Panc1 (cell line): ENCODE measurements around the gene RPS15. TPM values are rescaled to one million over a fixed set of nuclear protein-coding genes. Genes with fewer than 3 reads are reported as not detected.

ENCODE experiments used
- ATAC-seq: fragments of 200-7000 bp; cut with Tn5 transposase; 2 replicates; pipeline ENCODE4 v1.9.1; 2020; ENCODE audit warnings: mild to moderate bottlenecking, moderate library complexity
- BruUV-seq: library from RNA; stranded (reverse); fragments of 400-500 nt; replicated peaks from 2 replicates; lab custom pipeline; 2021; lab: Mats Ljungman, UMichigan
- CTCF ChIA-PET: fragments of 300-600 bp; sonication (Branson Sonifier 250); formaldehyde crosslinking; loops from one replicate; lab custom pipeline; 2022; ENCODE audit warnings: antibody characterized with exemption; lab: Charles Lee
- POLR2A ChIA-PET: fragments of 300-600 bp; sonication (Branson Sonifier 250); formaldehyde crosslinking; loops from one replicate; lab custom pipeline; 2022; ENCODE audit warnings: antibody characterized with exemption; lab: Charles Lee
- DNase-seq: peaks from one replicate; pipeline ENCODE4 v3.0.0-alpha.2; 2010; ENCODE audit warnings: low read depth, low spot score
- H3K27ac ChIP-seq: 2 replicates; pipeline ENCODE4 v1.5.1; 2011; ENCODE audit warnings: mild to moderate bottlenecking, low read length, inconsistent platforms
- H3K27me3 ChIP-seq: fragments of 200-500 bp; sonication (Bioruptor generic); 2 replicates; pipeline ENCODE4 v1.6.0; 2014; ENCODE audit warnings: low read length, inconsistent platforms; ENCODE audit not compliant: control insufficient read depth, insufficient read depth
- H3K36me3 ChIP-seq: fragments of 200-500 bp; sonication (Bioruptor generic); 2 replicates; pipeline ENCODE4 v1.5.1; 2014; ENCODE audit warnings: inconsistent platforms, mild to moderate bottlenecking, low read length, moderate library complexity; ENCODE audit not compliant: control insufficient read depth, insufficient read depth
- H3K4me1 ChIP-seq: 2 replicates; pipeline ENCODE4 v1.5.1; 2011; ENCODE audit warnings: inconsistent platforms, mild to moderate bottlenecking, low read length, moderate library complexity; ENCODE audit not compliant: control insufficient read depth, insufficient read depth
- H3K4me3 ChIP-seq, 2 experiments: 2 replicates each; pipeline ENCODE4 v1.5.1; 2011 to 2012; ENCODE audit warnings: low read depth in 2 of 2, low read length in 2 of 2, mild to moderate bottlenecking in 2 of 2, inconsistent platforms in 1 of 2, moderate library complexity in 1 of 2
- H3K9me3 ChIP-seq: fragments of 200-500 bp; sonication (Bioruptor generic); 2 replicates; pipeline ENCODE4 v1.5.1; 2014; ENCODE audit warnings: low read depth, mild to moderate bottlenecking, inconsistent platforms, low read length, moderate library complexity; ENCODE audit not compliant: control insufficient read depth, insufficient read depth
- POLR2AphosphoS5 ChIP-seq: IDR thresholded peaks from 2 replicates; pipeline ENCODE4 v1.6.1; 2012; ENCODE audit warnings: mild to moderate bottlenecking, low read depth, low read length, moderate library complexity
- REST ChIP-seq, 2 experiments: IDR thresholded peaks; 2 replicates each; pipeline ENCODE4 v1.6.1; 2011 to 2012; ENCODE audit warnings: low read depth in 2 of 2, control low read depth in 1 of 2, low read length in 1 of 2, mild to moderate bottlenecking in 1 of 2, moderate library complexity in 1 of 2; ENCODE audit not compliant: insufficient read depth in 1 of 2
- SIN3A ChIP-seq: IDR thresholded peaks from 2 replicates; pipeline ENCODE4 v1.6.1; 2012; ENCODE audit warnings: low read depth, mild to moderate bottlenecking, low read length, moderate library complexity, borderline replicate concordance; ENCODE audit not compliant: insufficient read depth
- TCF7L2 ChIP-seq: IDR thresholded peaks from 2 replicates; pipeline ENCODE4 v1.6.1; 2011; ENCODE audit warnings: mild to moderate bottlenecking, low read depth, low read length, inconsistent platforms
- in situ Hi-C: cut with HindIII; loops from 2 replicates; pipeline ENCODE4 v1.10.0; 2016; ENCODE audit warnings: low sequenced_read_pairs, low pct_unique_long_range_greater_than_20kb
- intact Hi-C: fragments of 100-400 bp; cut with micrococcal nuclease; formaldehyde crosslinking; loops from one replicate; pipeline ENCODE4 v1.10.0; 2022; ENCODE audit not compliant: unreplicated experiment
- total RNA-seq: library from RNA; stranded (reverse); gene quantifications from one replicate; pipeline ENCODE4 v1.2.1, GENCODE V29; 2021; ENCODE audit not compliant: unreplicated experiment
- TF ChIP-seq, protein P1 (sequence below): fragments of 450-650 bp; IDR thresholded peaks from 2 replicates; pipeline ENCODE4 v1.5.1; 2017; ENCODE audit warnings: mild to moderate bottlenecking

RPS15 gene
- total RNA-seq, 1 experiment from 2014 or later: 1,067 TPM

DNA sequence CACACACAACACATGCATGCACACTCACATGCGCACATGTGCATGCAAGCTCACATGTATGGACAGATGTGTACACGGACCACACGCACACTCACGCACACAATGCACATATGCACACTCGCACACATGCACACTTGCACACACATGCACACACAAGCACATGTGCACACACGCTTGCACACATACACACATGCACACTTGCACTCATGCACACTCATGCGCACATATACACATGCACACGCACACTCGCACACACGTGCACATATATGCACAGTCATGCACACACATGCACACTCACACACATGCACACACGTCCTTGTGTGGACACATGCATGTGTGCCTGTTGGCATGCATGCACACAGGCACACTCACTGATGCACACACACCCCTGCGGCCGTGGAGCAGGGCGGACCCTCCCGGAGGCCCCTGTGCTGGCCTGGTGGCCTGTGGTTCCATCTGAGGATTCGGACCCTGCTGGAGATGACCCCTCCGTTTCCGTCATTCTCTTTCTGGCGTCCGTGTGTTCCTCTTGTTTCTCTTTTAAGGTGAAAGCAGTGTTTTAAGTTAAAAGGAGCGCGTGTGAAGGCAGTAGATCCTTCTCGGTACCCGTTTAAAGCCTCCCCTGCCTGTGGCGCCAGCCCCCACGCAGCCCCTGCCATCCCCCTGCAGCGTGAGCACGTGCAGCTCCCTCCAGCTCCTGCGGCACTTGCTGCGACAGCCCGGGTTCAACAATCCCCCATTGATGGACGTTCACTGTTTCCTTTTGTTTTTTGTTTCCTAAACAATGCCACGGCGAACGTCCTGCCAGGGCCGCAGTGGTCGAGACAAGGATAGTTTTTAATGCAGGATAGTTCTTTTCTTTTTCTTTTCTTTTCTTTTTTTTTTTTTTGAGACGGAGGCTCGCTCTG is 48.9 kb upstream of the RPS15 start:
- in situ Hi-C loops (no loop called here), intact Hi-C loops (no loop called here)
- Histone ChIP-seq H3K27ac (no peak overlapping the region), H3K36me3 (no peaks in the 10 kb centered on the region; the same call in 1 of the 2 replicates), H3K9me3 (no peaks in the 10 kb centered on the region), H3K27me3 (no peaks in the 10 kb centered on the region), H3K4me1 (no peaks in the 10 kb centered on the region), H3K4me3 (no peak overlapping the region)
- TF ChIP-seq TCF7L2: no peak
- no peak for TF ChIP-seq SIN3A
- TF ChIP-seq, protein P1, sequence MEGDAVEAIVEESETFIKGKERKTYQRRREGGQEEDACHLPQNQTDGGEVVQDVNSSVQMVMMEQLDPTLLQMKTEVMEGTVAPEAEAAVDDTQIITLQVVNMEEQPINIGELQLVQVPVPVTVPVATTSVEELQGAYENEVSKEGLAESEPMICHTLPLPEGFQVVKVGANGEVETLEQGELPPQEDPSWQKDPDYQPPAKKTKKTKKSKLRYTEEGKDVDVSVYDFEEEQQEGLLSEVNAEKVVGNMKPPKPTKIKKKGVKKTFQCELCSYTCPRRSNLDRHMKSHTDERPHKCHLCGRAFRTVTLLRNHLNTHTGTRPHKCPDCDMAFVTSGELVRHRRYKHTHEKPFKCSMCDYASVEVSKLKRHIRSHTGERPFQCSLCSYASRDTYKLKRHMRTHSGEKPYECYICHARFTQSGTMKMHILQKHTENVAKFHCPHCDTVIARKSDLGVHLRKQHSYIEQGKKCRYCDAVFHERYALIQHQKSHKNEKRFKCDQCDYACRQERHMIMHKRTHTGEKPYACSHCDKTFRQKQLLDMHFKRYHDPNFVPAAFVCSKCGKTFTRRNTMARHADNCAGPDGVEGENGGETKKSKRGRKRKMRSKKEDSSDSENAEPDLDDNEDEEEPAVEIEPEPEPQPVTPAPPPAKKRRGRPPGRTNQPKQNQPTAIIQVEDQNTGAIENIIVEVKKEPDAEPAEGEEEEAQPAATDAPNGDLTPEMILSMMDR: no peak
- no peak for TF ChIP-seq POLR2AphosphoS5
- ChIA-PET POLR2A (no interaction called here), CTCF (no interaction called here)
- no TSS peak for BruUV-seq
- DNase-seq: no peak
- no peak for ATAC-seq

DNA sequence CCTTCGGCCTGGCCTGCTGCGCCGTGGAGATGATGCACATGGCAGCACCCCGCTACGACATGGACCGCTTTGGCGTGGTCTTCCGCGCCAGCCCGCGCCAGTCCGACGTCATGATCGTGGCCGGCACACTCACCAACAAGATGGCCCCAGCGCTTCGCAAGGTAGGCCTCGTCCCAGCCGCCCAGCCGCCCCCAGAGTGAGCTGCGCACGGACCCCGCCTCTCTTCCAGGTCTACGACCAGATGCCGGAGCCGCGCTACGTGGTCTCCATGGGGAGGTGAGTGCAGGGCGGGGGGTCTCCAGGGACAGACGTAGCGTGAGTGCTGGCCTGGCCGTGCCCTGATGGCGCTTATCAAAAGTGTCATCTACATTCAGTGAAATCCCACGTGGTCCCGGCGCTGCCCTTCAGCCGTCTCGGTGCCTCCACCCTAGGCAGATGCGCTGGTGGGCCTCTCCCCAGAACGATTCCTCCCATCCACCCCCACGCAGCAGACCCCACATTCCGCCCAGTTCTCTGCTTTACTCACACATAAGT is 47.2 kb upstream of the RPS15 start:
- no peak for DNase-seq
- ATAC-seq: no peak
- TF ChIP-seq TCF7L2: no peak
- TF ChIP-seq SIN3A: no peak
- H3K4me3 ChIP-seq: no peak overlapping the region
- no peaks in the 10 kb centered on the region for H3K27me3 ChIP-seq
- no peak overlapping the region for H3K27ac ChIP-seq
- peaks cover 4% of the 10 kb centered on the region for H3K4me1 ChIP-seq
- no peaks in the 10 kb centered on the region for H3K9me3 ChIP-seq
- intact Hi-C loops: no loop called here
- POLR2A ChIA-PET: no interaction called here
- no TSS peak for BruUV-seq
- CTCF ChIA-PET: no interaction called here
- H3K36me3 ChIP-seq: no peaks in the 10 kb centered on the region
- in situ Hi-C loops: no loop called here

- POLR2A ChIA-PET: no interaction called here
- H3K4me3 ChIP-seq: no peak overlapping the region
- H3K27ac ChIP-seq: no peak overlapping the region
- no peaks in the 10 kb centered on the region for H3K27me3 ChIP-seq
- TF ChIP-seq POLR2AphosphoS5 (no peak), SIN3A (no peak), REST (IDR thresholded peaks at IDR 0.05; ENCODE audit: insufficient read depth in 1 of 2, low read depth in 2 of 2, low read length in 1 of 2) (no peak), TCF7L2 (no peak)
- TF ChIP-seq, protein P1: no peak
- DNase-seq (no peak), ATAC-seq (no peak)
- in situ Hi-C loops: no loop called here
- H3K36me3 ChIP-seq: no peaks in the 10 kb centered on the region
- intact Hi-C loops: no loop called here
- H3K4me1 ChIP-seq: peaks cover 15% of the 10 kb centered on the region
- CTCF ChIA-PET: no interaction called here
- BruUV-seq: no TSS peak
- no peaks in the 10 kb centered on the region for H3K9me3 ChIP-seq
These were observed 45.8 kb upstream of the RPS15 start for GRCh38 chr19:1392407-1392806.
